H1 (cell line): ENCODE results near the gene GINS2. TPM values are rescaled to one million over a fixed set of nuclear protein-coding genes. Genes with fewer than 3 reads are reported as not detected.

ENCODE experiments used
- CTCF ChIA-PET: fragments of 300-600 bp; sonication (Branson Sonifier 250); formaldehyde crosslinking; loops from one replicate; lab custom pipeline; 2021; ENCODE audit not compliant: partially characterized antibody; lab: Charles Lee
- POLR2A ChIA-PET: fragments of 300-600 bp; sonication (Branson Sonifier 250); formaldehyde crosslinking; loops from one replicate; lab custom pipeline; 2021; ENCODE audit warnings: inconsistent platforms; ENCODE audit not compliant: partially characterized antibody; lab: Charles Lee
- DNase-seq, 2 experiments: peaks; one replicate each; pipeline versions ENCODE4 v3.0.0 to v3.0.0-alpha.2; 2010 to 2022; ENCODE audit warnings: low spot score in 2 of 2, low read depth in 1 of 2, mixed read lengths in 1 of 2
- FAIRE-seq: peaks from 2 replicates; lab custom pipeline; 2011; peaks lifted over from hg19 to GRCh38; lab: Jason Lieb, UNC
- H2AFZ ChIP-seq: 2 replicates; pipeline ENCODE4 v1.8.1; 2012; ENCODE audit warnings: low read length, inconsistent platforms
- H2AK5ac ChIP-seq: 2 replicates; pipeline ENCODE4 v1.6.1; 2013; ENCODE audit warnings: low read depth, low read length
- H2BK120ac ChIP-seq: replicated peaks from 2 replicates; pipeline ENCODE3; 2013; ENCODE audit warnings: low read depth, low read length, inconsistent platforms
- H2BK12ac ChIP-seq: 2 replicates; pipeline ENCODE4 v1.6.1; 2013; ENCODE audit warnings: low read depth, low read length
- H2BK15ac ChIP-seq: 2 replicates; pipeline ENCODE4 v1.6.1; 2013; ENCODE audit warnings: low read length
- H2BK20ac ChIP-seq: 2 replicates; pipeline ENCODE4 v1.6.1; 2013; ENCODE audit warnings: low read length
- H2BK5ac ChIP-seq: 2 replicates; pipeline ENCODE4 v1.6.1; 2013; ENCODE audit warnings: low read depth, low read length
- H3K14ac ChIP-seq: 2 replicates; pipeline ENCODE4 v1.6.1; 2013; ENCODE audit warnings: inconsistent platforms; ENCODE audit not compliant: insufficient read length
- H3K18ac ChIP-seq: 2 replicates; pipeline ENCODE4 v1.6.1; 2013; ENCODE audit warnings: low read length; ENCODE audit errors: extremely low read depth
- H3K23ac ChIP-seq: 2 replicates; pipeline ENCODE4 v1.6.1; 2013; ENCODE audit warnings: inconsistent platforms; ENCODE audit not compliant: insufficient read length
- H3K23me2 ChIP-seq: 2 replicates; pipeline ENCODE4 v1.6.1; 2013; ENCODE audit warnings: low read depth, low read length
- H3K27ac ChIP-seq: 2 replicates; pipeline ENCODE4 v1.6.1; 2011; ENCODE audit warnings: low read depth, low read length, inconsistent platforms
- H3K27me3 ChIP-seq, 4 experiments: replicated peaks in 1 of 4; 1 replicate in 1 of 4; 2 replicates in 3 of 4; pipeline versions ENCODE4 v1.6.1 to v1.8.1; 2011 to 2013; ENCODE audit warnings: low read length in 3 of 4, mild to moderate bottlenecking in 3 of 4, inconsistent platforms in 2 of 4, mixed read lengths in 2 of 4, moderate library complexity in 1 of 4; ENCODE audit not compliant: control insufficient read depth in 3 of 4, insufficient read depth in 3 of 4; ENCODE audit errors: extremely low read depth in 1 of 4
- H3K36me3 ChIP-seq, 4 experiments: 2 replicates each; pipeline versions ENCODE4 v1.6.1 to v1.8.1; 2011 to 2013; ENCODE audit warnings: mild to moderate bottlenecking in 4 of 4, low read length in 3 of 4, moderate library complexity in 2 of 4, control low read depth in 1 of 4, inconsistent platforms in 1 of 4; ENCODE audit not compliant: insufficient read depth in 4 of 4, control insufficient read depth in 2 of 4
- H3K4ac ChIP-seq: replicated peaks from 2 replicates; pipeline ENCODE3; 2013; ENCODE audit warnings: low read length, low read depth, mixed read lengths, inconsistent platforms; ENCODE audit not compliant: insufficient read length
- H3K4me1 ChIP-seq, 4 experiments: replicated peaks in 1 of 4; 1 replicate in 1 of 4; 2 replicates in 3 of 4; pipeline versions ENCODE4 v1.6.1 to v1.8.1; 2011 to 2013; ENCODE audit warnings: low read length in 3 of 4, inconsistent platforms in 2 of 4, mixed read lengths in 1 of 4; ENCODE audit not compliant: insufficient read depth in 4 of 4, control insufficient read depth in 3 of 4
- H3K4me2 ChIP-seq, 2 experiments: 2 replicates each; pipeline versions ENCODE4 v1.6.1 to v1.8.1; 2011 to 2013; ENCODE audit warnings: low read depth in 2 of 2, low read length in 2 of 2, control low read depth in 1 of 2, inconsistent platforms in 1 of 2, mild to moderate bottlenecking in 1 of 2; ENCODE audit not compliant: insufficient read depth in 1 of 2
- H3K4me3 ChIP-seq, 4 experiments: fragments of 200-600, 300-600 bp in 1 of 4; sonication (generic), shearing (Covaris generic), sonication (Bioruptor Twin) in 1 of 4; 2 replicates each; pipeline versions ENCODE4 v1.5.1 to v1.8.1; 2011 to 2016; ENCODE audit warnings: low read length in 4 of 4, low read depth in 3 of 4, control low read depth in 2 of 4, inconsistent platforms in 2 of 4, mild to moderate bottlenecking in 2 of 4, mixed read lengths in 1 of 4, moderate library complexity in 1 of 4; ENCODE audit not compliant: insufficient read depth in 2 of 4; ENCODE audit errors: extremely low read depth in 1 of 4
- H3K56ac ChIP-seq: replicated peaks from 2 replicates; pipeline ENCODE3; 2013; ENCODE audit warnings: low read depth, mild to moderate bottlenecking, mixed read lengths, low read length, inconsistent platforms; ENCODE audit not compliant: insufficient read length
- H3K79me1 ChIP-seq: 2 replicates; pipeline ENCODE4 v1.6.1; 2013; ENCODE audit warnings: low read depth, low read length, control low read depth
- H3K79me2 ChIP-seq, 2 experiments: 2 replicates each; pipeline versions ENCODE4 v1.6.1 to v1.8.1; 2012 to 2013; ENCODE audit warnings: low read length in 2 of 2, mild to moderate bottlenecking in 2 of 2, inconsistent platforms in 1 of 2; ENCODE audit not compliant: insufficient read depth in 2 of 2, control insufficient read depth in 1 of 2
- H3K9ac ChIP-seq, 4 experiments: replicated peaks in 1 of 4; 1 replicate in 1 of 4; 2 replicates in 3 of 4; pipeline versions ENCODE4 v1.6.1 to v1.8.1; 2011 to 2013; ENCODE audit warnings: low read depth in 3 of 4, low read length in 3 of 4, control low read depth in 2 of 4, mild to moderate bottlenecking in 2 of 4, moderate library complexity in 2 of 4, inconsistent platforms in 1 of 4; ENCODE audit errors: extremely low read depth in 1 of 4
- H3K9me3 ChIP-seq, 2 experiments: 2 replicates each; pipeline versions ENCODE4 v1.6.1 to v1.8.1; 2012 to 2013; ENCODE audit warnings: mild to moderate bottlenecking in 2 of 2, moderate library complexity in 2 of 2, control low read depth in 1 of 2, inconsistent platforms in 1 of 2, low read depth in 1 of 2, low read length in 1 of 2, mixed read lengths in 1 of 2; ENCODE audit not compliant: insufficient read depth in 2 of 2
- H4K20me1 ChIP-seq, 2 experiments: replicated peaks in 1 of 2; 2 replicates each; pipeline versions ENCODE3 to v1.8.1; 2011 to 2013; ENCODE audit warnings: inconsistent platforms in 2 of 2, low read length in 2 of 2, mild to moderate bottlenecking in 1 of 2; ENCODE audit not compliant: insufficient read depth in 2 of 2, control insufficient read depth in 1 of 2
- H4K5ac ChIP-seq: 2 replicates; pipeline ENCODE4 v1.6.1; 2013; ENCODE audit warnings: low read length, low read depth, mixed read lengths, inconsistent platforms; ENCODE audit not compliant: insufficient read length
- H4K8ac ChIP-seq: 2 replicates; pipeline ENCODE4 v1.8.0; 2013; ENCODE audit warnings: mild to moderate bottlenecking, moderate library complexity, low read length, inconsistent platforms; ENCODE audit not compliant: insufficient read depth; ENCODE audit errors: extremely low read depth
- H4K91ac ChIP-seq: replicated peaks from 2 replicates; pipeline ENCODE3; 2013; ENCODE audit warnings: low read length, mixed read lengths, inconsistent platforms; ENCODE audit not compliant: insufficient read length
- ATF3 ChIP-seq: IDR thresholded peaks from 2 replicates; pipeline ENCODE4 v1.6.1; 2011; ENCODE audit warnings: low read depth, mild to moderate bottlenecking, low read length; ENCODE audit not compliant: insufficient read depth
- CTCF ChIP-seq, 3 experiments: IDR thresholded peaks; 1 replicate in 2 of 3; 2 replicates in 1 of 3; pipeline versions ENCODE4 v1.5.1 to v1.6.1; 2011; ENCODE audit warnings: low read length in 3 of 3, mild to moderate bottlenecking in 3 of 3, inconsistent platforms in 2 of 3, low read depth in 1 of 3, moderate library complexity in 1 of 3; ENCODE audit not compliant: insufficient read depth in 1 of 3; ENCODE audit errors: control extremely low read depth in 1 of 3
- GTF2F1 ChIP-seq: IDR thresholded peaks from 2 replicates; pipeline ENCODE4 v1.6.1; 2012; ENCODE audit warnings: low read depth, low read length, improper control_type of control experiment, borderline replicate concordance
- JUN ChIP-seq: IDR thresholded peaks from 2 replicates; pipeline ENCODE4 v1.6.1; 2011; ENCODE audit warnings: low read depth, mild to moderate bottlenecking, improper control_type of control experiment, low read length
- JUND ChIP-seq: IDR thresholded peaks from 2 replicates; pipeline ENCODE4 v1.6.1; 2011; ENCODE audit warnings: mild to moderate bottlenecking, improper control_type of control experiment, low read length
- SAP30 ChIP-seq: fragments of 300-600 bp; sonication (generic); IDR thresholded peaks from 2 replicates; pipeline ENCODE4 v1.7.1; 2012; ENCODE audit warnings: low read length, moderate library complexity, mild to moderate bottlenecking, inconsistent platforms; ENCODE audit not compliant: insufficient read depth, insufficient replicate concordance
- SP4 ChIP-seq: IDR thresholded peaks from 2 replicates; pipeline ENCODE4 v1.6.1; 2012; ENCODE audit warnings: low read length, inconsistent platforms
- SRF ChIP-seq: IDR thresholded peaks from 2 replicates; pipeline ENCODE4 v1.6.1; 2011; ENCODE audit warnings: mild to moderate bottlenecking, low read depth, low read length, moderate library complexity
- USF2 ChIP-seq: IDR thresholded peaks from 2 replicates; pipeline ENCODE4 v1.6.1; 2011; ENCODE audit warnings: low read length, improper control_type of control experiment
- WGBS, 2 experiments: shearing (Covaris generic) in 1 of 2; methylation state at CpG; one replicate each; pipeline versions ENCODE4 v1.1.6 to v1.1.7; 2013 to 2015; ENCODE audit warnings: low lambda C conversion rate in 2 of 2, mixed read lengths in 2 of 2, inconsistent platforms in 1 of 2, low coverage in 1 of 2, missing lambda C conversion rate in 1 of 2; ENCODE audit not compliant: insufficient replicate concordance in 2 of 2, insufficient coverage in 1 of 2, insufficient read length in 1 of 2; ENCODE audit errors: extremely low coverage in 1 of 2, missing lambda C conversion rate in 1 of 2; 5-methylcytosine and 5-hydroxymethylcytosine counted together
- polyA plus RNA-seq, 7 experiments: library from polyadenylated mRNA; depleted of rRNA in 3 of 7; stranded (reverse) in 5 of 7; unstranded in 2 of 7; fragments of >200 nt in 5 of 7; fragments of 200-250 nt in 2 of 7; gene quantifications; 1 replicate in 5 of 7; 2 replicates in 1 of 7; 4 replicates in 1 of 7; pipeline versions ENCODE4 v1.2.1 to v1.2.3, GENCODE V29; 2011 to 2013; ENCODE audit warnings: missing spikeins in 2 of 7, mixed read lengths in 2 of 7
- total RNA-seq: library from RNA; stranded (reverse); fragmentation: NEBNext Ultra II Directional; extraction: Animal tissue kit (Norgen Biotek cat#: 25700); gene quantifications from 2 replicates; pipeline ENCODE4 v1.2.1, GENCODE V29; 2021

Gene GINS2
- total and polyA plus RNA-seq, 2 of the 8 experiments (the other 6 are each of a cell fraction or from before 2014, with no cell fraction given): 29.4 to 59.1 TPM

GRCh38 chr16:85707528-85708095 lies 18.9 kb upstream of the GINS2 start:
- H4K8ac ChIP-seq: peak overlapping the region; percentile 23; the same call in 1 of the 2 replicates
- no peak for DNase-seq
- H4K5ac ChIP-seq: no peak overlapping the region
- no peak overlapping the region for H4K91ac ChIP-seq
- no peak overlapping the region for H2BK15ac ChIP-seq
- peaks cover 0 to 2% of the 10 kb centered on the region in 2 experiments for H4K20me1 ChIP-seq
- H3K4me1 ChIP-seq: no peaks in the 10 kb centered on the region
- no peak overlapping the region for H2BK20ac ChIP-seq
- ChIA-PET CTCF (interaction anchor here (1.2 to 37.0 kb wide), 5 partner anchors 9 to 48 kb away, joined by 3 to 620 read pairs (median 29); partner anchors contain the start of gene GINS2), POLR2A (no interaction called here)
- H3K4me2 ChIP-seq: no peak overlapping the region
- peaks cover 5 to 6% of the 10 kb centered on the region in 2 experiments; a peak in 3 of 4 replicates for H3K9me3 ChIP-seq
- no peak overlapping the region for H2BK120ac ChIP-seq
- 92% methylated on average over 16 of the region's 16 CpGs; no CpG with 5 or more reads in 1 of the 2 experiments for WGBS, 2 experiments
- H2AFZ ChIP-seq: no peak overlapping the region
- H3K56ac ChIP-seq: no peak overlapping the region
- H3K4me3 ChIP-seq: no peak overlapping the region
- no peaks in the 10 kb centered on the region for H3K36me3 ChIP-seq
- no peaks in the 10 kb centered on the region for H3K79me1 ChIP-seq
- no peak overlapping the region for H2BK5ac ChIP-seq
- H3K4ac ChIP-seq: no peak overlapping the region
- H2BK12ac ChIP-seq: no peak overlapping the region
- no peak overlapping the region for H3K9ac ChIP-seq
- no peak overlapping the region for H2AK5ac ChIP-seq
- H3K23ac ChIP-seq: no peak overlapping the region
- no peak overlapping the region for H3K27ac ChIP-seq
- FAIRE-seq: no peak
- H3K23me2 ChIP-seq: 0 out of 2 replicates have a peak, but pooled peaks cover 1% of the 10 kb centered on the region
- no peaks in the 10 kb centered on the region for H3K79me2 ChIP-seq
- no peaks in the 10 kb centered on the region for H3K27me3 ChIP-seq
- H3K18ac ChIP-seq: no peak overlapping the region
- no peak overlapping the region for H3K14ac ChIP-seq
- TF ChIP-seq USF2 (no peak), SAP30 (no peak), SRF (no peak), SP4 (no peak), CTCF (IDR thresholded peaks at IDR 0.05; ENCODE audit: control extremely low read depth in 1 of 3, insufficient read depth in 1 of 3, low read depth in 1 of 3, low read length in 3 of 3) (no peak), GTF2F1 (no peak), JUN (no peak), ATF3 (no peak), JUND (no peak)
